Stimulated activated CD4-positive, alpha-beta T cell treated with anti-CD3 and anti-CD28 coated beads, Interleukin-4, amount 100 ng/mL, for 24 hours (primary cell): ENCODE data around the gene AFMID.
"Not testable (repeated sequence)": the region's sequence is repeated elsewhere in the genome, so short reads cannot be mapped to it uniquely, and the experiment has no call there.

Experiments used
- DNase-seq: peaks from one replicate; pipeline ENCODE4 v3.0.0-alpha.2; 2020

AFMID gene

GRCh38 chr17:78240012-78240655 is 53.0 kb downstream of the AFMID start:
- DNase-seq = no peak

GRCh38 chr17:78240839-78241238 is 53.7 kb downstream of the AFMID start:
- DNase-seq = no peak

- DNase-seq = no peak
Observed at GRCh38 chr17:78241277-78242023, 54.3 kb downstream of the AFMID start.

GRCh38 chr17:78242024-78242742 is 55.0 kb downstream of the AFMID start:
- DNase-seq = no peak

GRCh38 chr17:78247304-78247703 is 60.1 kb downstream of the AFMID start:
- DNase-seq = no peak

- no peak for DNase-seq
Observed at GRCh38 chr17:78248051-78248914, 61.1 kb downstream of the AFMID start.

GRCh38 chr17:78249074-78249817 is 62.1 kb downstream of the AFMID start:
- DNase-seq = no peak

- no peak for DNase-seq
Observed at GRCh38 chr17:78249818-78250806, 63.0 kb downstream of the AFMID start.

GRCh38 chr17:78250891-78251772 is 64.0 kb downstream of the AFMID start:
- DNase-seq = peak; percentile 87

- DNase-seq = no peak
Observed at GRCh38 chr17:78251773-78252103, 64.6 kb downstream of the AFMID start.

- DNase-seq = peak; percentile 36
Observed at GRCh38 chr17:78252111-78252634, 65.0 kb downstream of the AFMID start.

GRCh38 chr17:78252701-78253635 is 65.8 kb downstream of the AFMID start:
- DNase-seq = no peak

GRCh38 chr17:78253636-78253945 is 66.4 kb downstream of the AFMID start:
- not testable (repeated sequence) for DNase-seq

GRCh38 chr17:78253946-78254672 is 66.9 kb downstream of the AFMID start:
- peak; percentile 82 for DNase-seq

- no peak for DNase-seq
Observed at GRCh38 chr17:78255029-78255656, 68.0 kb downstream of the AFMID start.

GRCh38 chr17:78255953-78256706 is 69.0 kb downstream of the AFMID start:
- no peak for DNase-seq
